ENCODE data around the gene C19orf85. TPM values are rescaled to one million over a fixed set of nuclear protein-coding genes. Genes with fewer than 3 reads are reported as not detected.
A peak's percentile ranks its signal among the peaks of the same experiment; 100 is the strongest.
"Not testable (repeated sequence)": the region's sequence is repeated elsewhere in the genome, so short reads cannot be mapped to it uniquely, and the experiment has no call there.

Gene C19orf85
- total RNA-seq, 4 donors from 2014 or later = not detected

DNA sequence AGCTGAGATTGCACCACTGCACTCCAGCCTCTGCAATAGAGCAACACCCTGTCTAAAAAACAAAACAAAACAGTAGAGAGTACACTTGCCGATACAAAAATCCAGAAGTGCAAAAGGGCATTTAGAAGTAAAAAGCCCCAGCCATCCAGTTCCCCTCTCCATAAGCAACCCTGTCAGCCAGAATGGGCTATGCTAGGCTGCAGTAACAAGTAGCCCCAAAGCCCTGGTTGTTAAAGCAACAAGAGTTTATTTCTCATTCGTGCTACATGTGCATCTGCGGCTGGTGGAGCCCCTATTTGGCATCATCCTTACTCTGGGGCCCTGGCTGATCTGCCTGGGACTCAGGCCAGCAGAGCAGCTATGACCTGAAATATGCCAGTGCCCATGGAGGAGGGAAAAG, 40.0 kb downstream of the C19orf85 start:
- Histone ChIP-seq H3K4me1 (no peaks in the 10 kb centered on the region), H3K27me3 (no peaks in the 10 kb centered on the region), H3K9me3 (no peaks in the 10 kb centered on the region), H3K4me3 (no peak overlapping the region), H3K27ac (no peak overlapping the region), H3K36me3 (no peaks in the 10 kb centered on the region)
- DNase-seq = no peak
- TF ChIP-seq POLR2A (IDR thresholded peaks at IDR 0.05) = no peak
- TF ChIP-seq, protein P1, sequence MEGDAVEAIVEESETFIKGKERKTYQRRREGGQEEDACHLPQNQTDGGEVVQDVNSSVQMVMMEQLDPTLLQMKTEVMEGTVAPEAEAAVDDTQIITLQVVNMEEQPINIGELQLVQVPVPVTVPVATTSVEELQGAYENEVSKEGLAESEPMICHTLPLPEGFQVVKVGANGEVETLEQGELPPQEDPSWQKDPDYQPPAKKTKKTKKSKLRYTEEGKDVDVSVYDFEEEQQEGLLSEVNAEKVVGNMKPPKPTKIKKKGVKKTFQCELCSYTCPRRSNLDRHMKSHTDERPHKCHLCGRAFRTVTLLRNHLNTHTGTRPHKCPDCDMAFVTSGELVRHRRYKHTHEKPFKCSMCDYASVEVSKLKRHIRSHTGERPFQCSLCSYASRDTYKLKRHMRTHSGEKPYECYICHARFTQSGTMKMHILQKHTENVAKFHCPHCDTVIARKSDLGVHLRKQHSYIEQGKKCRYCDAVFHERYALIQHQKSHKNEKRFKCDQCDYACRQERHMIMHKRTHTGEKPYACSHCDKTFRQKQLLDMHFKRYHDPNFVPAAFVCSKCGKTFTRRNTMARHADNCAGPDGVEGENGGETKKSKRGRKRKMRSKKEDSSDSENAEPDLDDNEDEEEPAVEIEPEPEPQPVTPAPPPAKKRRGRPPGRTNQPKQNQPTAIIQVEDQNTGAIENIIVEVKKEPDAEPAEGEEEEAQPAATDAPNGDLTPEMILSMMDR (IDR thresholded peaks at IDR 0.05) = no peak

DNA sequence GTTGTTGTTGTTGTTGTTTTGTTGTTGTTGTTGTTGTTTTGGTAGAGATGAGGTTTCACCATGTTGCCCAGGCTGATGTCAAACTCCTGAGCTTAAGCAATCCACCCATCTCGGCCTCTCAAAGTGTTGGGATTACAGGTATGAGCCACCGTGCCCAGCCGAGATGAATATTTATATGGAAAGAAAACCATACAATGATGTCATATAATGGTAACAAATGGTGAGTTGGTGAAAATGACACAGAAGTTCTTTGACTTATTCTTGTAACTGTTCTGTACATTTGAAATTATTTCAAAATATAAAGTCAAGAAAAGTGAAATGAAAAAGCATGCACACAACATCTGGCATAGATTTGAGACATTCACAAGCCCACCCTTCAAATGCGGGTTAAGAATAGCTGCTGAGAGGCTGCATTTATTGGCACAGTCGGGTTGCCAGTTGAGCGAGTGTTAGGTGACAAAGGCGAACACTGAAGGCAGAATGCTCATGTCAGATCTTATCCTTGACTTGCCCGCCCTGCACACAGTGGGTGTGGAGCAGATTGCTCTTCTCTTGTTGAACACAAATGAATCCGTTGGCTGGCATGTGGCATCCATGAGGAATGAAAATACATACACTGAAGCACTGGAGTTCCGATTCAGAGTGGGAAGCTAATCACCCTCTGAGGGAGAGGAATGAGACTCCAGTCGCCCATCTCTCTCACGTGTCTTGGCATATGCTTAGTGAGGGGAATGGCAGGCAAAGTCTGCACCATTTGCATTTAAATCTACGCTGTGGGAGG, 41.1 kb downstream of the C19orf85 start:
- no peaks in the 10 kb centered on the region for H3K27me3 ChIP-seq
- no peak overlapping the region for H3K4me3 ChIP-seq
- TF ChIP-seq, protein P1 (IDR thresholded peaks at IDR 0.05) = no peak
- TF ChIP-seq POLR2A (IDR thresholded peaks at IDR 0.05) = no peak
- no peaks in the 10 kb centered on the region for H3K9me3 ChIP-seq
- H3K27ac ChIP-seq = no peak overlapping the region
- H3K36me3 ChIP-seq = no peaks in the 10 kb centered on the region
- DNase-seq = no peak
- H3K4me1 ChIP-seq = no peaks in the 10 kb centered on the region

DNA sequence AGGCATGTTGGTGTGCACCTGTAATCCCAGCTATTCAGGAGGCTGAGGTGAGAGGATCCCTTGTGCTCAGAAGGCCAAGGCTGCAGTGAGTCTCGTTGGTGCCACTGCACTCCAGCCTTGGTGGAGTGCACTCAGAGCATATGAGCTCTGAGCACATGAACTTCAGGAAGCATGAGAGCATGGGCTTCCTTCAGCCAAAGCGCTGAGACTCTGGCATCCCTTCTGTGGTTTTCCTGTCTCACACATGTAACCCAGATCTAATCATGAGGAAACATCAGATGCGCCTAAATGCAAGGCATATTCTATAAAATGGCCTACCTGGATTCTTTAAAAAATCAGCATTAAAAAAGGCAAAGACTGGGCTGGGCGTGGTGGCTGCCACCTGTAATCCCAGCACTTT, 43.3 kb downstream of the C19orf85 start:
- DNase-seq = peak in 1 of 3 donors; percentile 56
- H3K4me1 ChIP-seq, H3K4me3 ChIP-seq, H3K9me3 ChIP-seq, H3K36me3 ChIP-seq, H3K27ac ChIP-seq, H3K27me3 ChIP-seq: not testable (repeated sequence)

DNA sequence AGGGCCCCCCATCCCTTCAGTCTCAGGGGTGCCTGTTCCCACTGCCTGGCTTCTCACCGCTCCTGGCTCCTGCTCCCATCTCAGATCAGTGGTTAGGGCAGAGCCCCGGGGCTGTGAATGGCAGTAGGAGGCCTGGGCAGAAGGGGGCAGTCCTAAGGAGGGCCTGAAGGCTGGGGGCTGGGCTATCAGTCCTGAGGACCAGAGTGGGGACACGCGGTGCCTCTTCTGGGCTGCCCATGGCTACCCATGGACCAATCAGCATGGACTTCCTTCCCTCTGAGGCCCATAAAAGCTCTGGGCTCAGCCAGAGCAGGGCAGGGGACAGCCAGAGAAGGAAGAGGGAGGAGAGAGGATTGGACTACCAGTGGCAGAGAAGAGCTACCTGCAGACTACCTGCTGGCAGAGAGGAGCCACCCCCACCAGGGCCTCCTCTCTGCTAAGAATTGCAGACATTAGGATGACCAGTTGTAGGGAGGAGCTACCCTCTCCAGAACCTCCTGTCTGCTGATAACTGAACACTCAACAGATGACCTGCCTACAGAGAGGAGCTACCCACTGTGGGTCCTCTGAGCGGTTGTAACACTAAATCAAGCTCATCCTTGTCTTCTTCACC, 44.8 kb downstream of the C19orf85 start:
- H3K36me3 ChIP-seq = no peaks in the 10 kb centered on the region
- no peak for DNase-seq
- H3K4me1 ChIP-seq = no peaks in the 10 kb centered on the region
- no peak overlapping the region for H3K4me3 ChIP-seq
- TF ChIP-seq, protein P1 (IDR thresholded peaks at IDR 0.05) = no peak
- TF ChIP-seq POLR2A (IDR thresholded peaks at IDR 0.05) = no peak
- no peaks in the 10 kb centered on the region for H3K9me3 ChIP-seq
- H3K27ac ChIP-seq = no peak overlapping the region
- H3K27me3 ChIP-seq = no peaks in the 10 kb centered on the region

DNA sequence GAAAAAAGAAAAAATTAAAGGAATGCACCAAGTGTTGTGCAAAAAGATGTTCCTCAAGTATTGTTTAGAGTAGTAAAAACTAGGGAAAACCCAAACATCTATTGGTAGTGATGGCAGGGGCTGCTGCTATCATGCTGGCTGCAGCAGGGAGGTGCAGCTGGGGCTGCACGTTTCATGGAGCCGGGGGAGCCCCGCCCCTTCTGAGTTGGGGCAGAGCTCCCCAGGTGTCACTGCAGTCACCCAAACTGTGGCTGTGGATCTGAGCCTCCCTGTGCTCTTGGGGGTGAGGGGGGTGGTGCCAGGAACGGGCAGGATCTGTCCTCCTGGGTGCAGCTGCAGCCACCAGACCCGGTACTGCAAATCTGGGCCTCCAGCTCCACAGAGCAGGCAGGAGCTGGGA, 45.4 kb downstream of the C19orf85 start:
- Histone ChIP-seq H3K27ac (no peak overlapping the region), H3K4me1 (no peaks in the 10 kb centered on the region), H3K4me3 (no peak overlapping the region), H3K27me3 (no peaks in the 10 kb centered on the region), H3K36me3 (no peaks in the 10 kb centered on the region), H3K9me3 (no peaks in the 10 kb centered on the region)
- DNase-seq = no peak
- TF ChIP-seq, protein P1 (IDR thresholded peaks at IDR 0.05) = no peak
- no peak for TF ChIP-seq POLR2A (IDR thresholded peaks at IDR 0.05)

DNA sequence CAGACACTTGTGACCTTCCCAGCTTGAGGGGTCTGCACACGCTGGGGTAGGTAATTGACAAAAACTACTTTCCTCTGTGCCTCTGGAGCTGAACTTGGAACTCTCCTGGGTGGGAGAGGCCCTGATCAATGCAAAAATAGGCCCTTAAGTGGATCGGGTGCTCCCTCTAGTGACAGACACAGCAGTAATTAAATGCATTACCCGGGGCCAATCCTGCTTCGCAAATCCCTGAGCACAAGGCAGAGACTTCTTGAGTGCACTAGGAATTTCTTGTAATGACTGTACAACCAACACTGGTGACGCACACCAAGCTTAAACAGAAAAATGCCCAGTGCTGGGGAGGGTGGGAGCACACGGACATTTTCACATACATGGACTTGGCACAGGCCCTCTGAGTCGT, 46.4 kb downstream of the C19orf85 start:
- H3K27me3 ChIP-seq = no peaks in the 10 kb centered on the region
- TF ChIP-seq POLR2A (IDR thresholded peaks at IDR 0.05) = no peak
- TF ChIP-seq, protein P1 (IDR thresholded peaks at IDR 0.05) = peak in 5 of 6 experiments; percentile 18 to 86 (median 81)
- H3K36me3 ChIP-seq = no peaks in the 10 kb centered on the region
- no peaks in the 10 kb centered on the region for H3K9me3 ChIP-seq
- DNase-seq = peak in 2 of 3 donors; percentile 40 to 81
- no peaks in the 10 kb centered on the region for H3K4me1 ChIP-seq
- H3K4me3 ChIP-seq = no peak overlapping the region
- no peak overlapping the region for H3K27ac ChIP-seq

All from Peyer's patch (tissue), 4 donors.